Stimulated activated naive CD8-positive, alpha-beta T cell treated with anti-CD3 and anti-CD28 coated beads, Interleukin-15, Interleukin-2, amounts not matched to agents 100 ng/mL and 50 ng/mL, for 24 hours (primary cell): ENCODE results near the gene CTSW.

ENCODE experiments used
- H3K27ac Mint-ChIP-seq: one replicate; pipeline ENCODE4 v1.8.0; 2021; ENCODE audit warnings: mild to moderate bottlenecking, mixed read lengths
- H3K27me3 Mint-ChIP-seq: one replicate; pipeline ENCODE4 v1.8.0; 2021; ENCODE audit warnings: mixed read lengths
- H3K36me3 Mint-ChIP-seq: one replicate; pipeline ENCODE4 v1.8.0; 2021; ENCODE audit warnings: low read depth, mixed read lengths
- H3K4me1 Mint-ChIP-seq: one replicate; pipeline ENCODE4 v1.8.0; 2021; ENCODE audit warnings: low read depth, mixed read lengths
- H3K4me3 Mint-ChIP-seq: one replicate; pipeline ENCODE4 v1.8.0; 2021; ENCODE audit warnings: mild to moderate bottlenecking, mixed read lengths
- H3K9me3 Mint-ChIP-seq: one replicate; pipeline ENCODE4 v1.8.0; 2021; ENCODE audit warnings: mixed read lengths

The CTSW gene

DNA sequence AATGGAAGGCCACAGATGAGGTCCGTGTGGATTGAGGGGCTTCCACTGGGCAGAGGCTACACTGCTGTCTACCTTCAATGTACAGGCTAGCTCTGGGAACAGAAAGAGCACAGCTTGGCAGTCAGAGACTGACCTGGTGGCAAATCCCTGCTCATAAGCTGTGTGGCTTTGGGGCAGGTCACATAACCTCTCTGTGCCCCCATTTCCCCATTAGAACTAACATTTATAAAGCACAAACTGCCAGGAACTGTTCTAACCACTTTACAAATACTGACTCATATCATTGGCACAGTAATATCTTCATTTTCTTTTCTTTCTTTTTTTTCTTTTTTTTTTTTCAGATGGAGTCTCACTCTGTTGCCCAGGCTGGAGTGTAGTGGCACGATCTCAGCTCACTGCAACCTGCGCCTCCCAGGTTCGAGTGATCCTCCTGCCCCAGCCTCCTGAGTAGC lies 17.4 kb downstream of the CTSW start:
- peaks cover 69% of the 10 kb centered on the region for H3K4me1 Mint-ChIP-seq
- H3K27ac Mint-ChIP-seq = peak overlapping the region; percentile 58
- no peaks in the 10 kb centered on the region for H3K27me3 Mint-ChIP-seq
- peak overlapping the region; percentile 63 for H3K4me3 Mint-ChIP-seq
- H3K9me3 Mint-ChIP-seq = no peaks in the 10 kb centered on the region
- peaks cover 43% of the 10 kb centered on the region for H3K36me3 Mint-ChIP-seq

DNA sequence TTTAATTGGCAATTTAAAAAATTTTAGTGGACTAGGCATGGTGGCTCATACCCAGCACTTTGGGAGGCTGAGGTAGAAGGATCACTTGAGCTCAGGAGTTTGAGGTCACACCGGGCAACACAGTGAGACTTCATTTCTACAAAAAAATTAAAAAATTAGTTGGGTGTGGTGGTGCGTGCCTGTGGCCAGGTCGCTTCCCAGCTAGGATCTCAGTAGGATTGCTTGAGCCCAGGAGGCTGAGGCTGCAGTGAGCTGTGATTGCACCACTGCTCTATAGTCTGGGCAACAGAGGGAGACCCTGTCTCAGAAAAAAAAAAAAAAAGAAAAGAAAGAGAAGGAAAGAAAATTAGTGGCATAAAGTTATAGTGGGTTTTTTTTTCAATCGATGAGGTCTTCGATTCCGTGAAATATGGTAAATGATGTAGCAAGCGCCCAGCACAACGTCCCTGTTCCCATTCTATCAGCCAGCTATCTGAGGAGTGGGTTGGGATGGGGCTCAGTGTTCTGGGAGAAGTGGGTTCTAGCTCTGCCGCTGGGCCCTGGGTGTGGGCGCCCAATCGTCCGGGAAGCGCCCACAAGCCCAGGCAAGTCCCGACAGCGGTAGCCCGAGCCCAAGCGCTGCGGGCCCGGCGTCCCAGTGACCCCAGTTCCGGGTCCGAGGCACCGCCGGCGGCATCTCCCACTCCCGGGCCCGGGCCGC lies 19.2 kb downstream of the CTSW start:
- Mint-ChIP-seq H3K4me3 (peak overlapping the region; percentile 90), H3K9me3 (no peaks in the 10 kb centered on the region), H3K27me3 (no peaks in the 10 kb centered on the region), H3K36me3 (peaks cover 34% of the 10 kb centered on the region), H3K27ac (peak overlapping the region; percentile 90), H3K4me1 (peaks cover 56% of the 10 kb centered on the region)

DNA sequence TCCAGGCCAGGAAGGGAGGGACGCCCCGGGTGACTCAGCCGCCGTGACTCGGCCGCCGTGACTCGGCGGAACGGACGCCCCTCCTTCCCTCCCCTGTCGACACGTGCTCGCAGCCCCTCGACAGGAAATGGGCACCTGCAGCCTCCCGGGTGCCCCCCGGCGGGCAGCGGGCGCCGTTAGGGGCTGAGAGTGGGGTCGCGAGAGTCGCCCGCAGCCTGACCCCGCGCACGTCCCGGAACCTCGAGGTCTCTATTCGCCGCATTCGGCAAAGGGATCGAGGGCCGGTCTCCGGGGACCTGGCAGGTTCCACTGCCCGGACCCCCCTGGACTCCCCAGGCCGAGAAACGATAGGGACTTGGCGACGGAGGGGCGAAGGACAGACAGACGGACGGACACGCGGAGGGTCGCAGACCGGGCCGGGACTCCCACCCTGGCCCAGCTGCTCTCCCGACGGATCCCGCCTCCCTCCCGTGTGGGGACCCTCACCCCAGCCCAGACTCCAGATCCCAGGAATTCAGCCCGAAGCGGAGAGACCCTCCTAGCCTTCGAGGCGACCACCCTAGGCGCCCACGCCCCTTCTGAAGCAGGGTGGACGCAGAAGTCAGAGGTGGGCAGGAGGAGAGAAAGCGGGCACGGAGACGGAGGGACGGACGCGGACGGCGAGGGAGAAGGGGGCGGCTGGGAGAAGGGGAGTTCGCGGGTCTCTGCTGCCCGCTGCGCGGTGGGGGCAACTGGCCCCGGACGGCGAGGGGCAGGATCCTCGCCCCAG lies 19.9 kb downstream of the CTSW start:
- Mint-ChIP-seq H3K4me3 (peak overlapping the region; percentile 82), H3K27me3 (no peaks in the 10 kb centered on the region), H3K4me1 (peaks cover 49% of the 10 kb centered on the region)

DNA sequence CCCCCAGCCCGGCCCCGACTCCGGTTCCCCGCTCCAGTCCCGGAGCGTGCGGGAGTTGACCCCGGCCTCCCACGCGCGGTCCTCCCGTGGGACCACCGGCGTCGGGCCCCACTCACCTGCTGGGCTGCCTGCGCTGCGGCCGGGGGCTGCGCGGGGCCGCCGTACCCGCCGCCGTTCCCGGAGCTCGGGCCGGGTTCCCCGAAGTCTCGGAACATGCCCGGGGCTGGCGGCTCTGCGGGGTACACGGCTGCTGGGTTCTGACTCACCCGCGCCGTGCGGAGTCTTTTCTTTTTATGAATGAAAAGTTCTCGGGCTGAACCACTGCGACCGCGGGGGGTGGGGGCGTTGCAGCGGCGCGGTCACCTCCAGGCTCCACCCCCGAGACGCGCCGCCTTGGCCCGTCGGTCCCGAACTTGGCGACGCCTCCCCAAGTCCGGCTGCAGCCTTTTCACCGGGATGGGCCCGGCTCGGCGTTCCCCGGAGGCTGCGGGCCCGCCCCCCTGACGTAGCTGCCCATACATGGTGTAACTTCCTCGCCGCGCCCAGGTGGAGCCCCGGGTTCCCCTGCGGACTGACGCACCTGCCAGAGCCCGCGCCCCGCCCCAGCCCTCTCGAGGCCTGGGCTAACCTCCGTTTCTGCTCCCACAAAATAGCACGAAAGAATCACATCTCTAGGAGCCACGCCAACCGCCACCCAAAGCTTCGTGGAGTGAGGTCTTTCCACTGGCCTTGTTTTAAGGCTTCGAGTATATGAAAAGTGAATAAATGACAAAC lies 20.7 kb downstream of the CTSW start, which contains the start of gene FOSL1:
FOSL1 (minus strand) TSS at position 264 of the 774 bp plus-strand sequence; CDS start at position 215, 49 bp downstream.
- peak within 1 kb of the TSS; percentile 86 for H3K27ac Mint-ChIP-seq
- H3K4me3 Mint-ChIP-seq = peak within 1 kb of the TSS; percentile 82
- no peaks in the 10 kb centered on the region for H3K27me3 Mint-ChIP-seq
- peaks cover 27% of the 10 kb centered on the region for H3K36me3 Mint-ChIP-seq
- no peaks in the 10 kb centered on the region for H3K9me3 Mint-ChIP-seq
- H3K4me1 Mint-ChIP-seq = peaks cover 45% of the 10 kb centered on the region

More for the DNA sequence above, 19.9 kb downstream of the CTSW start:
- H3K36me3 Mint-ChIP-seq = peaks cover 30% of the 10 kb centered on the region
- H3K9me3 Mint-ChIP-seq = no peaks in the 10 kb centered on the region
- peak overlapping the region; percentile 86 for H3K27ac Mint-ChIP-seq

DNA sequence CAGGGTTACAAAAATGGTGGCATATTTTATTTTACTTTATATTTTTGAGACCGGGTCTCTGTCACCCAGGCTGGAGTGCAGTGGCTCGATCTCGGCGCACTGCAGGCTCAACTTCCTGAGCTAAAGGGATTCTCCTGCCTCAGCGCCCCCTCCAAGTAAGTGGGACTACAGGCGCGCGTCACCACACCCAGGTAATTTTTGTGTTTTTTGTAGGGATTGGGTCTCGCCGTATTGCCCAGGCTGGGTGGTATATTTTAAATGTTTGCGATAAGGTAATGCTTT lies 21.2 kb downstream of the CTSW start:
- H3K4me1 Mint-ChIP-seq = peaks cover 40% of the 10 kb centered on the region
- H3K27ac Mint-ChIP-seq = peak overlapping the region; percentile 55
- H3K27me3 Mint-ChIP-seq = no peaks in the 10 kb centered on the region
- peak overlapping the region; percentile 60 for H3K4me3 Mint-ChIP-seq
- peaks cover 22% of the 10 kb centered on the region for H3K36me3 Mint-ChIP-seq
- H3K9me3 Mint-ChIP-seq = no peaks in the 10 kb centered on the region

DNA sequence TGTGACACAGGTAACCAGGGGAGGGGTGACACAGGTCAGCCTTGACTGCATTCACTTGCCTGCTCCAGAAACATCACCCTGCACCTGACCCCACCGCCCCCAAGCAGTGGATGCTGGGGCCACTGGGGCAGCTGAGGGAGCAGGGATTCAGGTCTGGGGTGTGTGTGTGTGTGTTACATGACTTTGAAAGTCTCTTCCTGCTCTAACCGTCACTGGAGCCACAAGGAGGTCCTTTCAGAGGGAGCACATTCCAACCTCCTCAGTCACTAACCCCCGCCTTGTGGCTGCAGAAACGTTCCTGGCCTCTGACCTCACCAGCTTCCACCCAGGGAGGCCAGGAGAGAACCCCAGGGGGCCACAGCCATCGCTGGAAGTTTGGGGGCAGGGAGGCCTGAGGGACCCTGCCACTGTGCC lies 23.4 kb downstream of the CTSW start:
- Mint-ChIP-seq H3K9me3 (no peaks in the 10 kb centered on the region), H3K4me1 (peaks cover 20% of the 10 kb centered on the region), H3K36me3 (peaks cover 5% of the 10 kb centered on the region), H3K27me3 (no peaks in the 10 kb centered on the region), H3K27ac (no peak overlapping the region), H3K4me3 (no peak overlapping the region)

DNA sequence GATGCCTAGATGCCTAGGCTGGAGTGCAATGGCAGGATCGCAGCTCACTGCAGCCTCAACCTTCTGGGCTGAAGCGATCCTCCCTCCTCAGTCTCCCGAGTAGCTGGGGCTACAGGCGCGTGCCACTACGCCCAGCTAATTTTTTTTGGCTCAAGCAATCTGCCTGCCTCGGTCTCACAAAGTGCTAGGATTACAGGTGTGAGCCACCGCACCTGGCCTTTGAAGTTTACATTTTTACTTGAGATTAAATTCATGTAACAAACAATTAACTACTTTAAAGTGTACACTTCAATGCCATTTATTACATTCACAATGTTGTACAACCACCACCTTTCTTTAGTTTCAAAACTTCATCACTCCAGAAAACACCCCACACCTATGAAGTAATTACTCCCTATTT lies 24.1 kb downstream of the CTSW start:
- H3K36me3 Mint-ChIP-seq = peaks cover 3% of the 10 kb centered on the region
- no peak overlapping the region for H3K4me3 Mint-ChIP-seq
- H3K4me1 Mint-ChIP-seq = peaks cover 14% of the 10 kb centered on the region
- no peaks in the 10 kb centered on the region for H3K9me3 Mint-ChIP-seq
- no peaks in the 10 kb centered on the region for H3K27me3 Mint-ChIP-seq
- no peak overlapping the region for H3K27ac Mint-ChIP-seq

DNA sequence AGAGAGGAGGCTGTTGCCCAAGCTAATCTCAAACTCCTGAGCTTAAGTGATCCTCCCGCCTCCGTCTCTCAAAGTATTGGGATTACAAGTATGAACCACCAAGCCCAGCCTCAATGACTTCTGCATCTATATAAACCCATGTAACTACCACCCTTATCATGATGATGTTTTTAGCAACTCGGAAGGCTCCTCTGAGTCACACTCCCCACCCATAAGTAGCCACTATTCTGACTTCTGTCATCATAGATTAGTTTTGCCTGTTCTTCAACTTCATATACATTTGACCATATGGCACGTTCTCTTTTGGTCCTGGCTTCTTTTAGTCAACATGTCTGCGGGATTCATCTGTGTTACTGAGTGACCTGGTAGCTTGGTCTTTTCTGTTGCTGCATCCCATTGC lies 27.0 kb downstream of the CTSW start:
- Mint-ChIP-seq H3K27me3 (no peaks in the 10 kb centered on the region), H3K27ac (no peak overlapping the region), H3K36me3 (no peaks in the 10 kb centered on the region), H3K9me3 (no peaks in the 10 kb centered on the region), H3K4me1 (peaks cover 16% of the 10 kb centered on the region), H3K4me3 (no peak overlapping the region)

DNA sequence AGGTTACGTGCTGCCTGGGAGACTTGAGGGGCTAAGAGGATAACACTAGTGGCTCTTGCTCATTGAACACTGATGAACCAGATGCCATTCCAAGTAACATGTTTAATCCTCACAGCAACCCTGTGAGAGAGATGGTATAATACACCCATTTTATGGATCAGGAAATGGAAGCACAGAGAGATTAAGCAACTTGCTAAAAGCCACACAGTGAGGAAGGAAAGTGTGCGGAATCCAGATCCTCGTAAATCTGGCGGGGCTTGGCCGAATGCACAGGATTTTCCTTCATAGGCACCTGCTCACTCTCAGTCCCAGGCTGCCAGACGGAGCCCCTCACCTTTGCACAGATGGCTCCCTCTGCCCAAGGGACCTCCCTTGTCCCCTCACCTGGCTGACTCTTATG lies 28.2 kb downstream of the CTSW start:
- no peak overlapping the region for H3K4me3 Mint-ChIP-seq
- H3K4me1 Mint-ChIP-seq = peaks cover 14% of the 10 kb centered on the region
- no peak overlapping the region for H3K27ac Mint-ChIP-seq
- no peaks in the 10 kb centered on the region for H3K27me3 Mint-ChIP-seq
- no peaks in the 10 kb centered on the region for H3K36me3 Mint-ChIP-seq
- H3K9me3 Mint-ChIP-seq = no peaks in the 10 kb centered on the region

DNA sequence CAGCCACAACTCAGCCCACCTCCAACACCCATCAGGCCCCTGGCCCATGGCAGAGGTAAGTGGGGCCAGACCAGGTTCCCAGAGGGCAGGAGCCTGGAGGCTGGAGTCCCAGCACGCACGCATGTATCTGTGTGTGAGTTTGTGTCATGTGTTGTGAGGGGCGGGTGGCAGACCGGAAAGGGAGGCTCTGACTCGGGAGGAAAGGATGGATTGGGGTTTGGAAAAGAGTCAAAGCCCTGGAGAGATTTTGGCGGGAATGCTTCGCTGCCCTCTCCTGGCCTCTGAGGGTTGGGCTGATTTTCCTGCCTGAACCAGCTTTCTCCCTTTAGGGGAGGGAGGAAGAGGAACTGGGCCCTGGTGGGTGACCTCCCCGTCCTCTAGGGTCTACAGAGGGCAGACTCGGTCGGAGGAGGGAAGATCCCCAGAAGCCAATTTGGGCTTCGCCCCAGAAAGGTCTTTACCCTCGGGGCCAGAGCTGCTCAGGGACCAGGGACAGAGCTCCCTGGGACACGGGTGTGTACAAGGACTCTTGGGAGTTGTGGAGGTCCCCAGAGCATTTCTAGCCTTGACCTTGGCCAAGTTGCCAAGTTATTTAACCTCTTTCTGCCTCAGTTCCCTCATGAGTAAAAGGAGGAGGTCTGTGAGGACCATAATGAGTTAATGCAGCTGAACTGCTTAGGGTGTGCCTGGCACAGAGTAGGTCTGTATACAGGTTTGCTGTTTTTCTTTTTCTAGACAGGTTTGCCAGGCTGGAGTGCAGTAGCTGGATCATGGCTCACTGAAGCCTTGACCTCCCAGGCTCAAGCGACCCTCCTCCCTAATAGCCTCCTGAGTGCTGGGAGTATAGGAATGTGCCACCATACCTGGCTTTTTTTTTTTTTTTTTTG lies 32.3 kb downstream of the CTSW start:
- no peak overlapping the region for H3K4me3 Mint-ChIP-seq
- H3K36me3 Mint-ChIP-seq = no peaks in the 10 kb centered on the region
- no peaks in the 10 kb centered on the region for H3K27me3 Mint-ChIP-seq
- peak overlapping the region; percentile 12 for H3K27ac Mint-ChIP-seq
- peaks cover 43% of the 10 kb centered on the region for H3K4me1 Mint-ChIP-seq
- H3K9me3 Mint-ChIP-seq = no peaks in the 10 kb centered on the region

DNA sequence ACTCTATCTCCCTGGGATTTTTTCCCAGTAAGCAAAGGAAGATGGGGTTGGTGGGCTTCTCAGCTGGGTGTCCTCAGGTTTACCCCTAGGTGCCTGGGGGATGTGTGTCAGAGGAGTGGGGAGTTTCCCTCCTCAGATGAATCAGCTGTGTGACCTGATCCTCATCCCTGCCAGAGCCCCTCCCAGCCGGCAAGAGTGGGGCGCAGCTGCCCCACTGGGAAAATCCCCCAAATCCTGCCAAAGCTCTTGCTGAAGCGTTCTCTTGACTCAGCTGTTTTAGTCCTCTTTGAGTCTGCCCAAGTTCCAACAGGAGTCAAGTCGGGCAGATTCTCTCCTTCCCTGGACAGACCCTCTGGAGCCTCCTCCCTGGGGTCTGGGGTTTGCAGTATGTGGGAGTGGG lies 33.2 kb downstream of the CTSW start:
- H3K27me3 Mint-ChIP-seq = no peaks in the 10 kb centered on the region
- H3K4me1 Mint-ChIP-seq = peaks cover 47% of the 10 kb centered on the region
- no peak overlapping the region for H3K4me3 Mint-ChIP-seq
- H3K36me3 Mint-ChIP-seq = no peaks in the 10 kb centered on the region
- no peaks in the 10 kb centered on the region for H3K9me3 Mint-ChIP-seq
- H3K27ac Mint-ChIP-seq = no peak overlapping the region

DNA sequence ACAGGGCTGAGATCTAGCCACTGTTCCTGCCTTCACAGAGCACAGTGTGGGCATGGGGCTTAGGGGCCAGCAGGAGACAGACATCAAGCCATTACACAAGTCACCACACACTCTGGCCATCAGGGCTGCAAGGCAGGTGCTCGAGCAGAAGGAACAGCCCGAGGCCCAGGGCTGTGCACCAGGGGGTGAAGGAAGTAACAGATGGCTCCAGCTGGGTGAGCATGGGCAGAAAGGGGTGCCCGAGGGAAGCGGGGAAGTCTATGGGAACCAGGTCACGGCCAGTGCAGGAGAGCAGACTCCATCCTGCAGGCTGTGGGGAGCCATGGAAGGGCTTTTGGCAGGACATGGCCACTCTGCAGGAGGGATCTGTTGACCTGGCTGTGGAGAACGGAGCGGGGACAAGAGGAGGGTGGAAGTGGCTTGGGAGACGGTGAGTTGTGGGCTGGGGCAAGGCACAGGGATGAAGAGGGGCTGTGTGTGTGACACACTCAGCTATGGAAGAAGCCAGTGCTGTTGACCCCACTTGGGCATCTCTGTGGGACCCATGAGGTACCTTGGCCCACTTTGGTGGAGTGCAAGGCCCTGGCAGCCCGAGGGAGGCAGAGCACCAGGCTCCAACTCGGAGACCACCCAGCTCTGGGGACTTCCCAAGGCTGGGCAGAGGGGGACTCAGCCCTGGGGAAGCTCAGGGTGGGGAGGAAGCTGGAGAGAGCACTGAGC lies 35.6 kb downstream of the CTSW start:
- Mint-ChIP-seq H3K27ac (no peak overlapping the region), H3K4me3 (no peak overlapping the region), H3K27me3 (no peaks in the 10 kb centered on the region)

DNA sequence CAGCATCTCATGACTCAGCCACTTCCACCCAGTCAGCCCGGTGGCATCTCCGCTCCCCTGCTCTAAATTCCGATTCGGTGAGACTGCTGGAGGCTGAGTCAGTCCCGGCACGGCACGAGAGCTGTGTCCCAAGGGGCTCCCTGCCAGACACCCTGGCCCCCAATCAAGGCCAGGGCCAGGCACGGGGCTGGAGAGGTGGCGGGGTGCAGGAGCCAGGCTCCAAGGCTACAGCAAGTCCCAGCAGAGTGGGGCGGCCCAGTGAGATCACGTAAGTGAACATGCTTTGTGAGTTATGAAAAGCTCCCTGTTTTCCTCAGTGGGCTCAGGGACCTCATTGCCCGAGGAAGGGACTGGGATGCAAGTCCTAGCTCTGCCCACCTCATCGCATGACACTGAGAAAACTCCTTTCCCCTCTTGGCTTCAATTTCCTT lies 36.2 kb downstream of the CTSW start:
- Mint-ChIP-seq H3K27ac (no peak overlapping the region), H3K4me1 (peaks cover 57% of the 10 kb centered on the region), H3K27me3 (no peaks in the 10 kb centered on the region), H3K4me3 (no peak overlapping the region), H3K9me3 (no peaks in the 10 kb centered on the region), H3K36me3 (no peaks in the 10 kb centered on the region)

More for the DNA sequence above, 35.6 kb downstream of the CTSW start:
- Mint-ChIP-seq H3K36me3 (no peaks in the 10 kb centered on the region), H3K4me1 (peaks cover 51% of the 10 kb centered on the region), H3K9me3 (no peaks in the 10 kb centered on the region)

DNA sequence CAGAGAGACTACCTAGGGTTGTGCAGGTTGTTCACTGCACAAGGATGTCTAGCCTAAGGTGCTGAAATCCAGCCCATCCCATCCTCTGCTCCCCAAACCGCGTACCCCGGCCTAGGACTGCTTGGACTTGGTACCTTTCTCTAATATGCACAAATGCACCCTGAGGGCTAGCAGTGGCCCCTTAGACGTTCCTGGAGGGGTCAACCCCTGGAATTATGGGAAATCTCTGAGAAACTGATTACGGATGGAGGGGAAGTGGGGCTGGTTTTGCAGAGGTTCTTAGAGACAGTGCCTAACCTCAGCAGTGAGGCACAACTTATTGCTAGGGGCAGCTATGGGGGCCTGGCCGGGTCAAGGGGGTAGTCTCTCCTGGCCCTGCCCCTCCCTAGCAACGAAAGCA lies 36.8 kb downstream of the CTSW start:
- Mint-ChIP-seq H3K4me3 (peak overlapping the region; percentile 65), H3K36me3 (no peaks in the 10 kb centered on the region), H3K9me3 (no peaks in the 10 kb centered on the region), H3K27ac (no peak overlapping the region), H3K27me3 (no peaks in the 10 kb centered on the region), H3K4me1 (peaks cover 57% of the 10 kb centered on the region)
